ENCODE measurements around the gene SH3BGRL2. TPM values are rescaled to one million over a fixed set of nuclear protein-coding genes. Genes with fewer than 3 reads are reported as not detected.

The SH3BGRL2 gene
- total RNA-seq, 4 donors from 2014 or later = 25.5 to 65.3 (median 48.8) TPM

DNA sequence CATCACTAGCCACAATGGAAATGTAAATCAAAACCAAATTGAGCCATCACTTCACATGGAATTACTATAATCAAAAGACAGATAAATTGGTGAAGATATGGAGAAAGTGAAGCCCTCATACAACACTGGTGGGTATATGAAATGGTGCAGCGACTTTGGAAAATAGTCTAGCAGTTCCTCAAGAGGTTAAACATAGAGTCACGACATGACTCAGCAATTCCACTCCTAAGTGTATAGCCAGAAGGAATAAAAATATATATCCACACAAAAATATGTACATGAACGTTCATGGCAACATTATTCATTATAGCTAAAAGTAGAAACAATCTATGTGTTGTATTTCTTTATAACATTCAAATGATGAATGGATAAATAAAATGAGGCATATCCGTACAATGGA is 33.1 kb upstream of the SH3BGRL2 start:
- no peaks in the 10 kb centered on the region for H3K36me3 ChIP-seq
- no peak overlapping the region for H3K4me3 ChIP-seq
- no peak for DNase-seq (ENCODE audit: low spot score in 2 of 2)
- 75 to 76% methylated on average over 4 of the region's 4 CpGs for whole genome bisulfite sequencing, 2 donors
- TF ChIP-seq POLR2A (IDR thresholded peaks at IDR 0.05) = no peak
- no peak for TF ChIP-seq EP300 (IDR thresholded peaks at IDR 0.05)
- TF ChIP-seq CTCF (IDR thresholded peaks at IDR 0.05) = no peak
- H3K9me3 ChIP-seq = no peaks in the 10 kb centered on the region
- H3K27ac ChIP-seq = no peak overlapping the region
- H3K27me3 ChIP-seq = no peaks in the 10 kb centered on the region
- H3K4me1 ChIP-seq = no peaks in the 10 kb centered on the region

DNA sequence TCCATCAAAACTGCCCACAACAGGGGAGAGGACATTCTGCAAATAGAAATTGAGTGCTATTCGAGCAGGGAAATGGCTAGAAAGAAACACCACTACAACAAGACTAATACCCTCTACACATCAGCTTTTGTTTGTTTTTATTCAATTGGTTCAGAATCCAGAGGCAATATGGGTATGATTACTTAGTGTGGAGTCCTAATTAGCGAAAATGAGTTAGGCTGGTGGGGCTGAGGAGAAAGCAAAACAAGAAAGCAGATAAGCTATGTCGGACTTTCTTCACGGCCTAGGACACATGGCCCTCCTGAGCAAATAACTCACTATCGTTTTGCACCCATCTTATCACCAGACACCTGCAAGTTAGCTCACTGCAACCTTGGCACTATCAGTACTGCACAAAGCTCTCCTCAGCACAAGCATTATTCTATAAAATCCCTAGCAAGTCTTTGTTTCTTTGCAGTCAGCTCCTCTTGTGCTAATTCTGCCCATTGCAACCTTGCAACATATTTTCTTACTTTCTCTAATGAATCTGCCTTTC is 31.3 kb upstream of the SH3BGRL2 start:
- TF ChIP-seq CTCF (IDR thresholded peaks at IDR 0.05) (no peak), POLR2A (IDR thresholded peaks at IDR 0.05) (no peak), EP300 (IDR thresholded peaks at IDR 0.05) (no peak)
- WGBS, 2 donors = 90 to 97% methylated on average over 5 of the region's 5 CpGs
- no peak for DNase-seq (ENCODE audit: low spot score in 2 of 2)
- Histone ChIP-seq H3K4me3 (no peak overlapping the region), H3K36me3 (no peaks in the 10 kb centered on the region), H3K27ac (no peak overlapping the region), H3K27me3 (no peaks in the 10 kb centered on the region), H3K9me3 (no peaks in the 10 kb centered on the region), H3K4me1 (no peaks in the 10 kb centered on the region)

DNA sequence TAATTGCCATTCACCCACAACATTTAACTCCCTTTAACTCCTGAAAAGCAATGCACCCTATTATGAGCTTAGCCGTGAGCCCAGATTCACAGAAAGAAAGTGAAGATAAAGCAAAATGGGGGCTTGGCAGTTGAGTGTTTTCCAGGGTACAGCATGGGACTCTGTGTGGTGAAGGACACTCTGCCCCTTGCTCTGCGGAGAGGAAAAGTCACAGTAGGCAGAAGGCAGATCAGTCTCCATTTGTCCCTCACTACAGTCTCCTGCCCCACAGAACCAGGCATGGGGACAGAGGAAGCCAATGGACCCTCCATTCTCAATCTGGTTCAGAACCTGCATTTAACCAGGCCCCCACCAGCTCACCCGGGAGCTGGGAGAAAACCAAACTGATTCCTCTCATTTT is 30.8 kb upstream of the SH3BGRL2 start:
- Histone ChIP-seq H3K9me3 (no peaks in the 10 kb centered on the region), H3K4me1 (no peaks in the 10 kb centered on the region), H3K36me3 (no peaks in the 10 kb centered on the region), H3K27me3 (no peaks in the 10 kb centered on the region), H3K4me3 (no peak overlapping the region), H3K27ac (no peak overlapping the region)
- DNase-seq (ENCODE audit: low spot score in 2 of 2) = no peak
- WGBS, 2 donors = 63 to 92% methylated on average over 3 of the region's 3 CpGs
- TF ChIP-seq EP300 (IDR thresholded peaks at IDR 0.05) (no peak), CTCF (IDR thresholded peaks at IDR 0.05) (no peak), POLR2A (IDR thresholded peaks at IDR 0.05) (no peak)

GRCh38 chr6:79600812-79601609 is 30.1 kb upstream of the SH3BGRL2 start:
- TF ChIP-seq POLR2A (IDR thresholded peaks at IDR 0.05) = no peak
- no peak for TF ChIP-seq CTCF (IDR thresholded peaks at IDR 0.05)
- no peak for TF ChIP-seq EP300 (IDR thresholded peaks at IDR 0.05)
- Histone ChIP-seq H3K27ac (no peak overlapping the region), H3K4me1 (no peaks in the 10 kb centered on the region), H3K9me3 (no peaks in the 10 kb centered on the region), H3K27me3 (no peaks in the 10 kb centered on the region), H3K4me3 (no peak overlapping the region), H3K36me3 (no peaks in the 10 kb centered on the region)
- 62 to 68% methylated on average over 3 of the region's 3 CpGs for WGBS, 2 donors
- no peak for DNase-seq (ENCODE audit: low spot score in 2 of 2)

DNA sequence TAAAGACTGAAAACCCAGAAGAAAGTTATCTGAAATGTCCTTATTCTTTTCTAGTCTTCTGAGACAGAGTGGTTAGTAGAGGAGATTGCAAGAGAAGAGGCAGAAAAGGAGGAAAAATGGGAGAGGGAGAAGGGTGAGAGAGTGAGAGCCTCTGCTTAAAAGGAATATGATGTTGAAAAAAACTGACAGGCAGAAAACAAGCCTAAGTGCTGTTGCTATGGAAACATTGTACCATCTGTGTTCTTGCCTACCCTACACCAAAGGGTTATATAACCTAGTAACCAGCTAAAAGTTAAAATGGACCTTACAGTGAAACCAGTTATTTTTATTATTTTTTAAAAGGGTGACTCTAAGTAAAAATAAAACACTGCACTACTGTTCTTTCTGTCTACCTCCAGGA is 28.3 kb upstream of the SH3BGRL2 start:
- no peaks in the 10 kb centered on the region for H3K4me1 ChIP-seq
- TF ChIP-seq POLR2A (IDR thresholded peaks at IDR 0.05) (no peak), CTCF (IDR thresholded peaks at IDR 0.05) (no peak), EP300 (IDR thresholded peaks at IDR 0.05) (no peak)

More for the DNA sequence above, 28.3 kb upstream of the SH3BGRL2 start:
- Histone ChIP-seq H3K4me3 (no peak overlapping the region), H3K9me3 (no peaks in the 10 kb centered on the region), H3K27me3 (no peaks in the 10 kb centered on the region), H3K27ac (no peak overlapping the region), H3K36me3 (no peaks in the 10 kb centered on the region)
- DNase-seq (ENCODE audit: low spot score in 2 of 2) = no peak
